ENCODE data around the gene GAS5.

GAS5 gene

DNA sequence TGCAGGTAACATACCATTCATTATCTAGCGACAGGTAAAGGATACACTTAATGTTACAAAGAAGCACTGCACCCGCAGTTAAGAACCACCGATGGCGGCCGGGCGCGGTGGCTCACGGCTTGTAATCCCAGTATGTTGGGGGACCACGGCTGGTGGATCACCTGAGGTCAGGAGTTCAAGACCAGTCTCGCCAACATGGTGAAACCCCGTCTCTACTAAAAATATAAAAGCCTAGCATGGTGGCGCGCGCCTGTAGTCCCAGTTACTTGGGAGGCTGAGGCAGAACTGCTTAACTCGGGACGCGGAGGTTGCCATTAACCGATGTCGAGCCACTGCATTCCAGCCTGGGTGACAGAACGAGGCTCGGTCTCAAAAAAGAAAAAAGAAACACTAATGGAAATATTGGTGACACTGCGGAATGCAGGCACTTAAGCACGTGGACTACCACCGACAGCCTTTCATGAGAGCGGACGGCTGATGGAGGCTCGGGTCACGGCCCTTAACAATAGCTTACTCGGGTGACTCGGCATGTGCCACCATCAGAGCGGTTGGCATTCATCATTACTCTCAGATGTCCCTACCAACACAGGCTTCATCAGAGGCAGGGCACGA is 542 bp downstream of the GAS5 start:
- Histone ChIP-seq H3K27ac (peak overlapping the region; percentile 91), H3K4me1 (peaks cover 13% of the 10 kb centered on the region), H3K9ac (no peak overlapping the region), H3K4me2 (ENCODE audit: low read length) (peak overlapping the region; percentile 89), H3K36me3 (ENCODE audit: control insufficient read depth, insufficient read depth, low read length) (no peaks in the 10 kb centered on the region), H3K27me3 (ENCODE audit: control insufficient read depth, insufficient read depth, low read length) (no peaks in the 10 kb centered on the region), H2AFZ (peak overlapping the region; percentile 74), H3K9me3 (ENCODE audit: control insufficient read depth, low read length) (no peaks in the 10 kb centered on the region), H3K4me3 (ENCODE audit: low read depth, low read length) (peak overlapping the region; percentile 85), H3K79me2 (no peaks in the 10 kb centered on the region)
- TF ChIP-seq, protein P1, sequence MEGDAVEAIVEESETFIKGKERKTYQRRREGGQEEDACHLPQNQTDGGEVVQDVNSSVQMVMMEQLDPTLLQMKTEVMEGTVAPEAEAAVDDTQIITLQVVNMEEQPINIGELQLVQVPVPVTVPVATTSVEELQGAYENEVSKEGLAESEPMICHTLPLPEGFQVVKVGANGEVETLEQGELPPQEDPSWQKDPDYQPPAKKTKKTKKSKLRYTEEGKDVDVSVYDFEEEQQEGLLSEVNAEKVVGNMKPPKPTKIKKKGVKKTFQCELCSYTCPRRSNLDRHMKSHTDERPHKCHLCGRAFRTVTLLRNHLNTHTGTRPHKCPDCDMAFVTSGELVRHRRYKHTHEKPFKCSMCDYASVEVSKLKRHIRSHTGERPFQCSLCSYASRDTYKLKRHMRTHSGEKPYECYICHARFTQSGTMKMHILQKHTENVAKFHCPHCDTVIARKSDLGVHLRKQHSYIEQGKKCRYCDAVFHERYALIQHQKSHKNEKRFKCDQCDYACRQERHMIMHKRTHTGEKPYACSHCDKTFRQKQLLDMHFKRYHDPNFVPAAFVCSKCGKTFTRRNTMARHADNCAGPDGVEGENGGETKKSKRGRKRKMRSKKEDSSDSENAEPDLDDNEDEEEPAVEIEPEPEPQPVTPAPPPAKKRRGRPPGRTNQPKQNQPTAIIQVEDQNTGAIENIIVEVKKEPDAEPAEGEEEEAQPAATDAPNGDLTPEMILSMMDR (IDR thresholded peaks at IDR 0.05): no peak

DNA sequence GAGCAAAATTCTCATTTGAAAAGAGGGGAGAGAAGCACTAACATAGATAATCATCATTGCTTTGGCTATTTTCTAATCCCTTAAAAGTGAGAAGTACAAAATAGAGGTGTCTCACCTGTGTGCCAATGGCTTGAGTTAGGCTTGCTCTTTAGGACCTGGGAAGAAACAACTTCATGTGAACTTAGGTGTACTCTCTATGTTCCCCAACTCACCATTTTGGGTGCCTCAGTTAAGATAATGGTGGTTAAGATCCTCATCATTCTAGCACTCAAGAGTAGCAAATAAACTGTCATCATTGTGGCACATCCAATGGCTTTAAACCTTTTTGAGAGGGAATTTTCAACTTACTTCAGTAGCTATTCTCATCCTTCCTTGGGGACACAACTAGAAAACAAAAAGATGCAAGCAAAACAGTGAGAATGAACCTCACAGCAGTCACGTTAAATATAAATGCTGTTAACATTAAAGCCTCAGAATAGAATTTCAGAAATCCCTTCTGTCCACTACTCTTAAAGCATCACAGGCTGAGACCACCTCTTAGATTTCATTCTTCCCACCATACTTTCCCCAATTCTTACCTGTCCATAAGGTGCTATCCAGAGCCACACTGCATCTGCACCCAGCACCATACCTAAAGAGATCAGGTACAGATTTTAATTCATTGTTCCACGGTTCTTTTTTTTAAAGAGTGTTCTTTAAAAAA is 1.2 kb downstream of the GAS5 start:
- H3K4me3 ChIP-seq (ENCODE audit: low read depth, low read length): peak overlapping the region; percentile 85
- H3K79me2 ChIP-seq: no peaks in the 10 kb centered on the region
- no peaks in the 10 kb centered on the region for H3K36me3 ChIP-seq (ENCODE audit: control insufficient read depth, insufficient read depth, low read length)
- H3K9me3 ChIP-seq (ENCODE audit: control insufficient read depth, low read length): no peaks in the 10 kb centered on the region
- H3K27me3 ChIP-seq (ENCODE audit: control insufficient read depth, insufficient read depth, low read length): no peaks in the 10 kb centered on the region
- H3K4me1 ChIP-seq: peaks cover 13% of the 10 kb centered on the region
- H3K9ac ChIP-seq: no peak overlapping the region
- H2AFZ ChIP-seq: no peak overlapping the region
- peak overlapping the region; percentile 91 for H3K27ac ChIP-seq
- TF ChIP-seq, protein P1 (IDR thresholded peaks at IDR 0.05): no peak
- peak overlapping the region; percentile 89 for H3K4me2 ChIP-seq (ENCODE audit: low read length)

DNA sequence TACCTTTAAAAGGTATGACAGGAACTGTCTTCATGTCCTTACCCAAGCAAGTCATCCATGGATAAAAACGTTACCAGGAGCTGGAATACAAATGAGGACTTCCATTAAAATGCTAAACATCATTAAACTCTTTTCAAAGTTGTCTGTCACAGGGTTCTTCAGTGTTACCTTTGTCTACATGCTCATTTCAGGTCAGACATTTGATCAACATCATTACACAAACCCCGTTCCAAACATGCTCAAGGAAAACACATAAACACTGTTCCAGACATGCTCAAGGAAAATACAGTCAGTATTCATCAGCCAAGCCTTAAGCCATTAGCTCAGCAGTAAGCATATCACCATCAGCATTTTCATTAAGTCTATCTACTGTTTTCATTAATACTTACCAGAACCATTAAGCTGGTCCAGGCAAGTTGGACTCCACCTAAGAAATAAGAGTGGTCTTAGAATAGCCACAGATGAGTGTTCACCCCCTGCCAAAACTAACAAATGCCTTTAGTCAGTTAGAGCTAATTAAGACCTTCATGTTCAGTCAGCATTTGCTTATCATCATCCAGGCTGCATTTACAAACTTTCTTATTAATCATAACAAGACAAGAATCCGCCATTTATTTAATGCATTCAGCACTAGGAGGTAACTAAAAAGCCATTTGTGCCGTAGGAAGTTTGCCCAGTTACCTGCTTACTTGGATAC is 2.2 kb downstream of the GAS5 start:
- peak overlapping the region; percentile 85 for H3K4me3 ChIP-seq (ENCODE audit: low read depth, low read length)
- no peak overlapping the region for H2AFZ ChIP-seq
- H3K27me3 ChIP-seq (ENCODE audit: control insufficient read depth, insufficient read depth, low read length): no peaks in the 10 kb centered on the region
- H3K9ac ChIP-seq: no peak overlapping the region
- H3K36me3 ChIP-seq (ENCODE audit: control insufficient read depth, insufficient read depth, low read length): no peaks in the 10 kb centered on the region
- H3K27ac ChIP-seq: peak overlapping the region; percentile 91
- H3K4me1 ChIP-seq: peaks cover 5% of the 10 kb centered on the region
- no peaks in the 10 kb centered on the region for H3K9me3 ChIP-seq (ENCODE audit: control insufficient read depth, low read length)
- peak overlapping the region; percentile 89 for H3K4me2 ChIP-seq (ENCODE audit: low read length)
- no peaks in the 10 kb centered on the region for H3K79me2 ChIP-seq
- TF ChIP-seq, protein P1 (IDR thresholded peaks at IDR 0.05): no peak

DNA sequence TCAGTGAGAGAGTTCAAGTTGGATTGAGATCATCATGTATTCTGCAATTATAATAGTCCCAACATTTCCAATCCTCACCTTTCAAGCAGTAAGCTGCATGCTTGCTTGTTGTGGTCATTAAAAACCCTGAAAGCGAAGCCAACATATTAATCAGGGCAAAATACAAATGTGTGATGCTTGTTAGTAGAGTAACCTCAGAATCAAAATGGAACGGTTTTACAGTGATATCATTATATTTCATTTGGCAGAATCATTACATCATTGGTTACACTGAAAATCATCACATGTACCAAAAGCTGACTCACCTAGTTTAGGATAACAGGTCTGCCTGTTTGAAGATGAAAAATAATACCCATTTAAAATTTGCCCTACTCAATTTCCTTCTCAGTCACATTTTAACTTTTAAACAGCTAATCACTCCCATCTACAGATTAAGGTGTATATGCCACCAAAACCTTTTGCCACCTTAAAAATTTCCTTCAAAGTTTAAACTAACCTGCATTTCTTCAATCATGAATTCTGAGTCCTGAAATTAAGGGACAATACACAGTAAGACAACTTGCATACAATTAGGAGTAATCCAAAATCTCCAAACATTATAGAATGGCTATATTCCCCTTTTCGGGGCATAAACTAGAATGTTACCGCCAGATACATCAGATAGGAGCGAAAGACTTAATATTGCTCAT is 3.5 kb downstream of the GAS5 start:
- H3K4me3 ChIP-seq (ENCODE audit: low read depth, low read length): no peak overlapping the region
- H3K79me2 ChIP-seq: no peaks in the 10 kb centered on the region
- H3K4me2 ChIP-seq (ENCODE audit: low read length): no peak overlapping the region
- H3K9ac ChIP-seq: no peak overlapping the region
- no peaks in the 10 kb centered on the region for H3K27me3 ChIP-seq (ENCODE audit: control insufficient read depth, insufficient read depth, low read length)
- H3K36me3 ChIP-seq (ENCODE audit: control insufficient read depth, insufficient read depth, low read length): no peaks in the 10 kb centered on the region
- H3K4me1 ChIP-seq: peaks cover 3% of the 10 kb centered on the region
- TF ChIP-seq, protein P1 (IDR thresholded peaks at IDR 0.05): no peak
- no peaks in the 10 kb centered on the region for H3K9me3 ChIP-seq (ENCODE audit: control insufficient read depth, low read length)
- no peak overlapping the region for H2AFZ ChIP-seq
- no peak overlapping the region for H3K27ac ChIP-seq

Data from parathyroid adenoma (tissue), 2 donors.